Endothelial cell of umbilical vein (primary cell): ENCODE data around the gene ZNF354C. TPM values are rescaled to one million over a fixed set of nuclear protein-coding genes. Genes with fewer than 3 reads are reported as not detected.

Experiments used
- BruUV-seq: library from RNA; stranded (reverse); fragments of 400-500 nt; replicated peaks from 2 replicates; lab custom pipeline; 2021; lab: Mats Ljungman, UMichigan
- CTCF ChIA-PET: fragments of 300-600, 350-600 bp; sonication (Branson Sonifier 250); formaldehyde crosslinking; loops from one replicate; lab custom pipeline; 2021; ENCODE audit warnings: antibody characterized with exemption, inconsistent platforms; lab: Charles Lee
- POLR2A ChIA-PET: fragments of 300-600, 350-600 bp; sonication (Branson Sonifier 250); formaldehyde crosslinking; loops from one replicate; lab custom pipeline; 2021; ENCODE audit warnings: antibody characterized with exemption, inconsistent platforms; lab: Charles Lee
- DNase-seq: peaks from one replicate; pipeline ENCODE4 v3.0.0-alpha.2; 2011; ENCODE audit warnings: low read depth, low spot score
- FAIRE-seq: peaks from 2 replicates; lab custom pipeline; 2011; peaks lifted over from hg19 to GRCh38; lab: Jason Lieb, UNC
- H2AFZ ChIP-seq: 2 replicates; pipeline ENCODE4 v1.6.0; 2012; ENCODE audit warnings: low read depth, low read length, control low read depth, inconsistent platforms
- H3K27ac ChIP-seq: 2 replicates; pipeline ENCODE4 v1.5.1; 2011; ENCODE audit warnings: low read depth, mild to moderate bottlenecking, control low read depth, low read length, moderate library complexity; ENCODE audit not compliant: insufficient read depth
- H3K27me3 ChIP-seq, 2 experiments: 2 replicates each; pipeline versions ENCODE4 v1.6.0 to v1.6.1; 2011; ENCODE audit warnings: low read length in 2 of 2, mixed read lengths in 1 of 2; ENCODE audit not compliant: control insufficient read depth in 2 of 2, insufficient read depth in 2 of 2
- H3K36me3 ChIP-seq, 2 experiments: 2 replicates in 1 of 2; 3 replicates in 1 of 2; pipeline ENCODE4 v1.5.1; 2011; ENCODE audit warnings: low read length in 2 of 2, mild to moderate bottlenecking in 1 of 2, moderate library complexity in 1 of 2; ENCODE audit not compliant: control insufficient read depth in 2 of 2, insufficient read depth in 2 of 2; ENCODE audit errors: extremely low read depth in 1 of 2
- H3K4me1 ChIP-seq: 3 replicates; pipeline ENCODE4 v1.5.1; 2011; ENCODE audit warnings: mild to moderate bottlenecking, low read length; ENCODE audit not compliant: control insufficient read depth, insufficient read depth; ENCODE audit errors: extremely low read depth
- H3K4me2 ChIP-seq: 2 replicates; pipeline ENCODE4 v1.6.1; 2011; ENCODE audit warnings: low read length, control low read depth, mixed read lengths; ENCODE audit not compliant: insufficient read depth
- H3K4me3 ChIP-seq, 3 experiments: fragments of 200-600 bp in 1 of 3; sonication (generic), shearing (Covaris generic) in 1 of 3; replicated peaks in 1 of 3; 2 replicates each; pipeline ENCODE4 v1.5.1; 2011 to 2016; ENCODE audit warnings: control low read depth in 3 of 3, low read length in 3 of 3, mild to moderate bottlenecking in 2 of 3, inconsistent platforms in 1 of 3, low read depth in 1 of 3, moderate library complexity in 1 of 3; ENCODE audit not compliant: insufficient read depth in 1 of 3
- H3K79me2 ChIP-seq: 2 replicates; pipeline ENCODE4 v1.6.0; 2012; ENCODE audit warnings: low read length, inconsistent platforms; ENCODE audit not compliant: control insufficient read depth, insufficient read depth
- H3K9ac ChIP-seq: replicated peaks from 2 replicates; pipeline ENCODE3; 2011; ENCODE audit warnings: low read length, control low read depth; ENCODE audit not compliant: insufficient read depth; ENCODE audit errors: extremely low read depth
- H3K9me1 ChIP-seq: replicated peaks from 3 replicates; pipeline ENCODE4 v1.6.0; 2011; ENCODE audit warnings: mild to moderate bottlenecking, low read length; ENCODE audit not compliant: control insufficient read depth, insufficient read depth; ENCODE audit errors: extremely low read depth
- H3K9me3 ChIP-seq: replicated peaks from 2 replicates; pipeline ENCODE4 v1.5.1; 2012; ENCODE audit warnings: low read length, inconsistent platforms; ENCODE audit not compliant: control insufficient read depth, insufficient read depth
- H4K20me1 ChIP-seq: replicated peaks from 2 replicates; pipeline ENCODE3; 2011; ENCODE audit warnings: mild to moderate bottlenecking, low read length; ENCODE audit not compliant: control insufficient read depth, insufficient read depth; ENCODE audit errors: extremely low read depth
- EZH2 ChIP-seq: IDR thresholded peaks from 2 replicates; pipeline ENCODE4 v1.6.1; 2012; ENCODE audit warnings: borderline replicate concordance, low read depth, mild to moderate bottlenecking, moderate library complexity, low read length, inconsistent platforms; ENCODE audit not compliant: severe bottlenecking
- FOS ChIP-seq: IDR thresholded peaks from 2 replicates; pipeline ENCODE4 v1.6.1; 2011; ENCODE audit warnings: mild to moderate bottlenecking, low read length, moderate library complexity, borderline replicate concordance; ENCODE audit not compliant: insufficient read depth
- JUN ChIP-seq: IDR thresholded peaks from 2 replicates; pipeline ENCODE4 v1.6.1; 2011; ENCODE audit warnings: borderline replicate concordance, low read depth; ENCODE audit not compliant: insufficient read length, insufficient read depth
- MYC ChIP-seq: IDR thresholded peaks from one replicate; pipeline ENCODE4 v1.6.1; 2011; ENCODE audit warnings: mild to moderate bottlenecking, low read depth, low read length
- POLR2A ChIP-seq: IDR thresholded peaks from 2 replicates; pipeline ENCODE4 v1.6.1; 2012; ENCODE audit warnings: low read depth, mild to moderate bottlenecking, control low read depth, low read length
- POLR2AphosphoS5 ChIP-seq: IDR thresholded peaks from 2 replicates; pipeline ENCODE4 v1.6.1; 2012; ENCODE audit warnings: low read depth, mild to moderate bottlenecking, control low read depth, low read length, moderate library complexity; ENCODE audit not compliant: insufficient read depth
- dilution Hi-C: fragments of 300-500 bp; cut with MboI; formaldehyde crosslinking; loops from one replicate; pipeline ENCODE4 v1.15.0; 2019; ENCODE audit warnings: low sequenced_read_pairs; ENCODE audit not compliant: extremely low pct_ligation_motif_present
- intact Hi-C: fragments of 100-400 bp; cut with micrococcal nuclease; formaldehyde crosslinking; loops from one replicate; pipeline ENCODE4 v1.10.0; 2022
- polyA plus RNA-seq, 4 experiments: library from polyadenylated mRNA; depleted of rRNA in 3 of 4; stranded (reverse) in 3 of 4; unstranded in 1 of 4; fragments of >200 nt; gene quantifications; 2 replicates each; pipeline versions ENCODE4 v1.2.1 to v1.2.3, GENCODE V29; 2011 to 2012; ENCODE audit warnings: missing spikeins in 1 of 4
- total RNA-seq: library from RNA; stranded (reverse); gene quantifications from 2 replicates; pipeline ENCODE4 v1.2.3, GENCODE V29; 2021
- TF ChIP-seq, protein P1 (sequence below), 2 donors: IDR thresholded peaks; 1 replicate in 1 of 2; 2 replicates in 1 of 2; pipeline ENCODE4 v1.5.1; 2011; ENCODE audit warnings: low read length in 2 of 2, mild to moderate bottlenecking in 2 of 2, moderate library complexity in 2 of 2, control low read depth in 1 of 2, inconsistent platforms in 1 of 2, low read depth in 1 of 2; ENCODE audit not compliant: insufficient read depth in 1 of 2; ENCODE audit errors: extremely low read depth in 1 of 2

ZNF354C gene
- total and polyA plus RNA-seq, 2 donors (not counting 3 experiments of a cell fraction or from before 2014, with no cell fraction given) = 1.5 to 4.7 TPM

DNA sequence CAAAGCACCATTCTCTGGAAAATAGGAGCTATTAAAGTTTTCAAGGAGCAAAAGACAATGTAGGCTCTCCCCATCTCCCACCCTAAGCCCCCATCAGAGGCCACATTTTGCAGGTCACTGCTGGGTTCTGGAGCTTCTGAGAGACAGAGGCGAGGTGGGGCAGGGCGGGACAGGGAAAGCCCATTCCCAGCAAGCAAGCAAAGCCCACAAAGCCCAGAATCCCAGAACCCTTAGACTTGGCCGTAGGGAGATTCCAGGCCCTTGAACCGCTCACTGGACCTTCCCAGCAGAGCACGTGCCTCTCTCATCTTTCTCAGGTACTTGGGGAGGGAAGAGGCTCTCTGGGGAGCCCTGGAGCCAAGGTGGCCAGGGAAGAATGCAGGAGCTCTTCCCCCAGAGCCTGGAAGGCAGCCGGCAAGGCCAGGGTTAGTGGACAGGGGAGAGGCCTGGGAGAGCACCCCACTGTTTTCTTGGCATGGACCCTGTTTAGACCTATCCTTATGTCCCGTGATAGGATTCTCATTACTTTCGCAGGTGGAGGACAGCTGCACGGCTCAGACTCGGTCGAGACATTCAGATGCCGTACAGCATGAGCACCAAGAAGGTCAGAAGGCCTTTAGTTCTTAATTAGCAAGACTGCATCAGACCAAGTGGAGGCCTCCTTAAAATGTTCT is 52.4 kb downstream of the ZNF354C start:
- intact Hi-C loops = no loop called here
- no peak overlapping the region for H3K4me3 ChIP-seq
- FAIRE-seq (no peak), DNase-seq (no peak)
- no peak overlapping the region for H3K27ac ChIP-seq
- POLR2A ChIA-PET = no interaction called here
- H4K20me1 ChIP-seq = no peaks in the 10 kb centered on the region
- CTCF ChIA-PET = no interaction called here
- no peaks in the 10 kb centered on the region for H3K9me1 ChIP-seq
- TF ChIP-seq POLR2AphosphoS5 (no peak), EZH2 (no peak), JUN (no peak), POLR2A (no peak), MYC (no peak), FOS (no peak)
- TF ChIP-seq, protein P1, sequence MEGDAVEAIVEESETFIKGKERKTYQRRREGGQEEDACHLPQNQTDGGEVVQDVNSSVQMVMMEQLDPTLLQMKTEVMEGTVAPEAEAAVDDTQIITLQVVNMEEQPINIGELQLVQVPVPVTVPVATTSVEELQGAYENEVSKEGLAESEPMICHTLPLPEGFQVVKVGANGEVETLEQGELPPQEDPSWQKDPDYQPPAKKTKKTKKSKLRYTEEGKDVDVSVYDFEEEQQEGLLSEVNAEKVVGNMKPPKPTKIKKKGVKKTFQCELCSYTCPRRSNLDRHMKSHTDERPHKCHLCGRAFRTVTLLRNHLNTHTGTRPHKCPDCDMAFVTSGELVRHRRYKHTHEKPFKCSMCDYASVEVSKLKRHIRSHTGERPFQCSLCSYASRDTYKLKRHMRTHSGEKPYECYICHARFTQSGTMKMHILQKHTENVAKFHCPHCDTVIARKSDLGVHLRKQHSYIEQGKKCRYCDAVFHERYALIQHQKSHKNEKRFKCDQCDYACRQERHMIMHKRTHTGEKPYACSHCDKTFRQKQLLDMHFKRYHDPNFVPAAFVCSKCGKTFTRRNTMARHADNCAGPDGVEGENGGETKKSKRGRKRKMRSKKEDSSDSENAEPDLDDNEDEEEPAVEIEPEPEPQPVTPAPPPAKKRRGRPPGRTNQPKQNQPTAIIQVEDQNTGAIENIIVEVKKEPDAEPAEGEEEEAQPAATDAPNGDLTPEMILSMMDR (IDR thresholded peaks at IDR 0.05; ENCODE audit: extremely low read depth in 1 of 2, insufficient read depth in 1 of 2, low read depth in 1 of 2, low read length in 2 of 2) = no peak
- dilution Hi-C loops = no loop called here
- no peak overlapping the region for H2AFZ ChIP-seq
- H3K36me3 ChIP-seq = no peaks in the 10 kb centered on the region
- no peak overlapping the region for H3K9ac ChIP-seq
- H3K4me2 ChIP-seq = no peak overlapping the region
- no peaks in the 10 kb centered on the region for H3K27me3 ChIP-seq
- no peaks in the 10 kb centered on the region for H3K4me1 ChIP-seq
- no TSS peak for BruUV-seq
- H3K79me2 ChIP-seq = no peaks in the 10 kb centered on the region
- H3K9me3 ChIP-seq = peaks cover 4% of the 10 kb centered on the region
